T-helper 2 cell treated with Interferon-gamma antibody and Interleukin-4, amounts not matched to agents 100 ng/mL and 5 ng/mL, for 36 hours (primary cell): ENCODE data around the gene ZNF749. TPM values are rescaled to one million over a fixed set of nuclear protein-coding genes. Genes with fewer than 3 reads are reported as not detected.

Experiments used
- intact Hi-C: fragments of 100-400 bp; cut with micrococcal nuclease; formaldehyde crosslinking; loops from one replicate; pipeline ENCODE4 v1.15.1; 2023
- total RNA-seq: library from RNA; stranded (reverse); gene quantifications from 2 replicates; pipeline ENCODE4 v1.2.3, GENCODE V29; 2022

Gene ZNF749
- 14.0 and 15.2 TPM in 2 replicates for total RNA-seq

GRCh38 chr19:57435062-57435978, at the start of gene ZNF749:
Gene ZNF749, plus strand, starts transcription at chr19:57435325. Its CDS starts 254 bp downstream, at chr19:57435579.
- intact Hi-C loops: loop anchor here (1.0 to 10.0 kb wide), 17 partner anchors 24 to 891 kb away; partner anchors contain the start of genes TRAPPC2B, ZNF134, ZNF17 and ZNF211

- intact Hi-C loops: loop anchor here (1.0 to 5.0 kb wide), 9 partner anchors 22 to 198 kb away; partner anchors contain the start of genes TRAPPC2B, ZNF17, ZNF264 and ZNF304
These were observed 45.9 kb upstream of the ZNF749 start for GRCh38 chr19:57389194-57389729.

GRCh38 chr19:57389730-57390598, 45.2 kb upstream of the ZNF749 start, which contains the start of gene ZNF548:
Gene ZNF548, plus strand, starts transcription at chr19:57389854. Its CDS starts 246 bp downstream, at chr19:57390100.
- intact Hi-C loops: loop anchor here (1.0 to 5.0 kb wide), 9 partner anchors 21 to 199 kb away; partner anchors contain the start of genes TRAPPC2B, ZNF17, ZNF264 and ZNF304

DNA sequence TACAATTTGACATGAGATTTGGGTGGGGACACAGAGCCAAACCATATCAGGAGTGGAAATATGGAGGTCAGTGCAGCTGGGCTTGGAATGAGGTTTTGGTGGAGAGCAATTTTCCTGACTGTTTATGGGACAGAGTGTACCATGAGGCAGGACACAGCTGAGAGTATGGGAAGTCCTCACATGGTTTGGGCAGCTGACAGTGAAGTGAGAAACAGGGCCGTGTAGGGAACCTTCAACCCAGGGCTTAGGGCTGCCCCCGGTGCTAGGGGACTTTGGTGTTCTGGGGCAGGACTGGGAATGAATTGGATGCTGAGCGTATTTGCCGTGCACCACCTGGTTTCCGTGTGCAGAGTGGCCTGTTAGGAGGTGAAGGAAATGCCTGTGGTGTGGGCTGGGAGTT, 39.4 kb upstream of the ZNF749 start:
- intact Hi-C loops: no loop called here

GRCh38 chr19:57398868-57399267, 36.3 kb upstream of the ZNF749 start:
- intact Hi-C loops: no loop called here

DNA sequence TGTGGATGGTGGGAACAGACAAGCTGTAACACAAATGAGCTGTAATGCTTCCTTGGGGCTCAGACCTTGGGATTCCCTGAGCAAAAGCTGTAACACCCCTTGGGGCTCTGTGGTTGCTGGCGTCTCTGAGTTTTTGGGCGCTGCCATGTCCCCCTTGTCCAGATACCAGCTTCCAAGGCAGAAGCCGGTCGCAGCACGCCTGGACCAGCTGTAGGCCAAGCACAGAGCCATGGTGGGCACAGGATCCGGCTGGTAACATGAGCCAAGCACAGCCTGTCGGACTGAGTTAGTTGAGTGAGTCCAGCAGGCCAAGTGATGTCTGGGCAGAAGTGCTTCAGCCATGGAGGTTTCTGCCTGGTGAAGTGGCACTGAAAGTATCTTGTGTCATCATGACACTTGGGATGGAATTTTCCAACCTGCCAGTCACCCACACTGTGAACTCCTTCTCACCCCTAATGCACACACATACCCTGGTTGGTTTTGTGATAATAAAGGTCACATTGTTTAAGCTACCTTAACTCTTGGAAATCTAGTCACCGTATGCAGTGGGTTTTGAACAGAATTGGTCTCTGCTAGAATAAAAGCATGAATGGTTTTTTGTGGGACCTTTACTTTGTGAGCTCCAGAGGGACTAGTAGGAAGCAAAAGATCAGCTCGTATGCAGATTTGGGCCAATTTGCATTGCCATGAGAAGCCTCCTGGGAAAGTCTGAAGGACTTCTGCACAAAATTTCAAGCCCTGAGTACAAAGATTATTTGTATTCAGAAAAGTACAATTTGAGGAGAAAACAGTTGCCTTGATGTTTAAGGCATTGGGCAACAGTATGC, 31.2 kb upstream of the ZNF749 start:
- intact Hi-C loops: no loop called here

- intact Hi-C loops: loop anchor here (1.0 kb wide), 1 partner anchor 749 kb away; no protein-coding TSS in a partner anchor
These were observed 28.5 kb upstream of the ZNF749 start for GRCh38 chr19:57406516-57407123.

GRCh38 chr19:57410877-57411671, 24.1 kb upstream of the ZNF749 start, which contains the start of gene ZNF17:
Gene ZNF17, plus strand, starts transcription at chr19:57411161. Its CDS starts 2,455 bp downstream, at chr19:57413616.
- intact Hi-C loops: loop anchor here (1.0 to 2.0 kb wide), 11 partner anchors 22 to 222 kb away; partner anchors contain the start of genes TRAPPC2B, ZNF211, ZNF264 and ZNF304

- intact Hi-C loops: no loop called here
These were observed 15.7 kb upstream of the ZNF749 start for GRCh38 chr19:57419439-57419838.

DNA sequence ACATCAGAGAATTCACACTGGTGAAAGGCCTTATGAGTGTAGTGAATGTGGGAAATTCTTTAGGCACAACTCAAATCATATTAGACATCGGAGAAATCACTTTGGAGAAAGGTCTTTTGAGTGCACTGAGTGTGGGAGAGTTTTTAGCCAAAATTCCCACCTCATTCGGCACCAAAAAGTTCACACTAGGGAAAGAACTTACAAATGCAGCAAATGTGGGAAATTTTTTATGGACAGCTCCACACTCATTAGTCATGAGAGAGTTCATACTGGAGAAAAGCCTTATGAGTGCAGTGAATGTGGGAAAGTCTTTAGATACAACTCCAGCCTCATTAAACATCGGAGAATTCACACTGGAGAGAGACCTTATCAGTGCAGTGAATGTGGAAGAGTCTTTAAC, 14.1 kb upstream of the ZNF749 start:
- intact Hi-C loops: no loop called here

DNA sequence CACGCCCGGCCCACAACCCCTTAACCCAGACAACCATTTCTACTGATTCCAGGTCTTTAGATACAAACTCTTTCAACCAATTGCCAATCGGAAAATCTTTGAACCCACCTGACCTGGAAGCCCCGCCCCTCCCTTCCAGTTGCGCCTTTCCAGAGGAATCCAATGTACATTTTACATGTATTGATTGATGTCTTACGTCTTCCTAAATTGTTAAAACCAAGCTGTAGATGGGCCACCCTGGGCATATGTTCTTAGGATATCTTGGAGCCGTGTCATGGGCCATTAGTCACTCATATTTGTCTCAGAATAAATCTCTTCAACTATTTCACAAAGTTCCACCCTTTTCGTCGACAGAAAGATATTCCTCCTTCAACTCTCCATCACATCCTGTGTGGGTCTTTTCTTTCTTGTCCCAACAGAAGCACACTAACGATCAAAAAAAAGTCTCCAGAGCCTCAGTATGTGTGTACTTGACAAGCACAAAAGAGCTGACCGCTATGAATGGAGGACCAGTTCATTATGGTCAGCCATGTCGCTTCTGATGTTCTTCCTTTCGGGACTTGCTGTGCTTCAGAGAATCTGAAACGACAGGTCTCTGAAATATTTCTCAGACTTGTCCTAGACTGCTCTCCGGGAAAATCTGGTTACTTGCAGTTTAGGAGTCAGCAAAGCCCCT, 601 bp upstream of the ZNF749 start:
- intact Hi-C loops: loop anchor here (1.0 to 10.0 kb wide), 17 partner anchors 23 to 892 kb away; partner anchors contain the start of genes TRAPPC2B, ZNF134, ZNF17 and ZNF211

DNA sequence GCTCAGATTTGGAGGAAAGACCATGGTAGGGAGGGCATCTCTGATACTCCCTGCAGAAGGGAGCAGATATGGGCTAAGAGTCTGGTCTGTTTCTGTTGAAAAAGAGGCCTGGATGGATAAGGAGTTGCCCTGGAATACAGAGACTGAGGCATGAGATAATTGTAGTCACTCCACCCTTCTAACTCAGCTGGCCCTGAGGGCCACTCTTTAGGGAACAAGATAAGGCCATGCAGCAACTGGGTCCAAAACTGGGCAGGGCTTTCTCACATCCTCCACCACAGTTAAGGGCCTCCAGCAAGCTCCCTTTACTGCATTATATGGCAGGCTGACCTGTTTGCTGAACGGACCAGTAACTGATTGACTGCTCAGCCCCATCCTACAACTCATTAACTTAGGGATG, 1.3 kb downstream of the ZNF749 start:
- intact Hi-C loops: loop anchor here (10.0 kb wide), 1 partner anchor 88 kb away; the partner anchor contains the start of gene ZNF549

DNA sequence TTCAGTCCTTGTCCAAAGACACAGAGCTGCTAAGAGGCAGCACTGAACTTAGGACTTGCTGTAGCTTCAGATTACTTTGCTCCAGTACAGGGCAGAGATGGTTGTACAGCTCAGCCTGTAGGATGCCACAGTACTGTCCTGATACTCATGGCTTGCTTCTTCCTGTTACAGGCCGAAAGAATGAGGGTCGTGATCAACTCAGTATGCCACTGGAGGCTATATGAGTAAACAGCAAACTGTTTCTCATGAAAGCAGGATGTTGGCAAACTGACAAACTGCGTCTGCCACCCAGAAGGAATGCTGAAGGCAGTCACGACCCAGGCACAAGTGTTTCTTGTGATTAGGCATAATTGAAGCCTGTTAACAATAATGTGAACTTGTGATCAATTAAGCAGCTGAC, 2.8 kb downstream of the ZNF749 start:
- intact Hi-C loops: loop anchor here (10.0 kb wide), 1 partner anchor 87 kb away; the partner anchor contains the start of gene ZNF549

DNA sequence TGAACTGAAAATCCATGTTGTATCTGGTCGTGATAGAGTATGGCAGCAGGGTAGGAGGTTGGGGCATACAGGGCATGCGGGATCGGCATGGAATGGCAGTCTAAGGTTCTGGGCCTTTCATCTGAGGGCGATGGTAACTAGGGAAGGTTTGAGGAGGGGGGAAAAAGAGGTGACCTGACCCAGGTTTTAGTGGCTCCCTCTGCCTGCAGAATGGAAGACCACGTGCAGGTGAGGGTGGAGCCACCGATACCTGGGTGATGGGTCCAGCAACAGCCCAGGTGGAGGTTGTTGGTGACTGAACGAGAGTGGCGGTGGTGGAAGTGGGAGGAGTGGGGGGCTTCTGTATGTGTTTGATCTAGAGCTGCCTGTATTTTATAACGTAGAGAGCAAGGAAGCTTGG, 3.8 kb downstream of the ZNF749 start:
- intact Hi-C loops: loop anchor here (10.0 kb wide), 1 partner anchor 86 kb away; the partner anchor contains the start of gene ZNF549

- intact Hi-C loops: no loop called here
These were observed 7.0 kb downstream of the ZNF749 start for GRCh38 chr19:57441979-57442752.

- intact Hi-C loops: no loop called here
These were observed 8.1 kb downstream of the ZNF749 start for GRCh38 chr19:57443121-57443696.

DNA sequence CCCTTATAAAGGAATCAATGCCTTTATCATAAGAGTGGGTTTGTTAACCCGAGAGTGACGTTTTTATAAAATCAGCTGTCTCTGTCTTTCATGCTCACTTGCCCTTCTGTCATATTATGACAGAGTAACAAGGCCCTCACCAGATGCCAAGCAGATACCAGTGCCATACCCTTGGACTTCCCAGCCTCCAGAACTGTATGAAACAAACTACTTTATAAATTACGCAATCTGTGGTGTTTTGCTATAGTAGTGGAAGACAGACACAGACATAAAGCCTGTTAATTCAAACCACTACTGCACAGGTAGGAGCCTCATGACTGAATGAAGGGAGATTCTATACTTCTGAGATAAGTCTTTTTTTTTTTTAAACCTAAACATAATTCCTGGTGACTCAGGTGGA, 17.2 kb downstream of the ZNF749 start:
- intact Hi-C loops: no loop called here
